K562 (cell line): Measurements from ENCODE around the gene CHEK2. TPM values are rescaled to one million over a fixed set of nuclear protein-coding genes. Genes with fewer than 3 reads are reported as not detected.

ENCODE experiments used
- ATAC-seq: fragments of 200-7000 bp; cut with Tn5 transposase; 3 replicates; pipeline ENCODE4 v1.9.1; 2020; ENCODE audit warnings: moderate library complexity
- BruUV-seq: library from RNA; stranded (reverse); fragments of 400-500 nt; replicated peaks from 2 replicates; lab custom pipeline; 2021; lab: Mats Ljungman, UMichigan
- CTCF ChIA-PET: fragments of 300-600 bp; formaldehyde crosslinking; extraction: SDS; loops from one replicate; lab custom pipeline; 2021; ENCODE audit warnings: low intra/inter-chr PET ratio; lab: Yijun Ruan, JAX
- POLR2A ChIA-PET: fragments of 300-600, 350-650 bp; sonication (Branson Sonifier 250); formaldehyde crosslinking; extraction: SDS; loops from one replicate; lab custom pipeline; 2021; ENCODE audit warnings: antibody characterized with exemption, inconsistent platforms; lab: Yijun Ruan, JAX
- DNase-seq, 4 experiments: peaks; one replicate each; pipeline versions ENCODE4 v3.0.0 to v3.0.0-alpha.2; 2011 to 2018; ENCODE audit warnings: low spot score in 3 of 4, mixed read lengths in 3 of 4; ENCODE audit errors: extremely low read depth in 1 of 4
- FAIRE-seq: peaks from 2 replicates; lab custom pipeline; 2011; peaks lifted over from hg19 to GRCh38; lab: Jason Lieb, UNC
- H2AFZ ChIP-seq: 2 replicates; pipeline ENCODE4 v1.6.0; 2011; ENCODE audit warnings: low read depth, low read length, control low read depth, inconsistent platforms
- H3K27ac ChIP-seq: fragments of 200-600 bp; 3 replicates; pipeline ENCODE4 v1.8.0; 2011; ENCODE audit warnings: low read depth, mild to moderate bottlenecking, control low read depth, inconsistent platforms, low read length, moderate library complexity, mixed read lengths; ENCODE audit errors: extremely low read depth
- H3K27me3 ChIP-seq, 2 experiments: fragments of 300-600 bp in 1 of 2; 2 replicates in 1 of 2; 3 replicates in 1 of 2; pipeline versions ENCODE4 v1.6.0 to v1.8.0; 2011; ENCODE audit warnings: inconsistent platforms in 2 of 2, low read length in 2 of 2, mild to moderate bottlenecking in 1 of 2, mixed read lengths in 1 of 2, moderate library complexity in 1 of 2; ENCODE audit not compliant: control insufficient read depth in 2 of 2, insufficient read depth in 2 of 2
- H3K36me3 ChIP-seq: fragments of 300-600 bp; 3 replicates; pipeline ENCODE4 v1.8.0; 2011; ENCODE audit warnings: mild to moderate bottlenecking, low read length, inconsistent platforms; ENCODE audit not compliant: control insufficient read depth, insufficient read depth
- H3K4me1 ChIP-seq, 2 experiments: fragments of 200-600 bp in 1 of 2; replicated peaks in 1 of 2; 2 replicates in 1 of 2; 3 replicates in 1 of 2; pipeline versions ENCODE4 v1.5.1 to v1.8.0; 2011; ENCODE audit warnings: inconsistent platforms in 2 of 2, low read length in 2 of 2, mild to moderate bottlenecking in 1 of 2, mixed read lengths in 1 of 2, moderate library complexity in 1 of 2; ENCODE audit not compliant: control insufficient read depth in 2 of 2, insufficient read depth in 2 of 2
- H3K4me2 ChIP-seq: 2 replicates; pipeline ENCODE4 v1.6.1; 2011; ENCODE audit warnings: low read length, control low read depth, inconsistent platforms, mixed read lengths; ENCODE audit not compliant: insufficient read depth
- H3K4me3 ChIP-seq: fragments of 200-600 bp; sonication (generic), shearing (Covaris generic); 2 replicates; pipeline ENCODE4 v1.5.1; 2016; ENCODE audit warnings: control low read depth, inconsistent platforms
- H3K79me2 ChIP-seq: fragments of 200-600 bp; 3 replicates; pipeline ENCODE4 v1.8.0; 2011; ENCODE audit warnings: low read length, inconsistent platforms; ENCODE audit not compliant: control insufficient read depth, insufficient read depth
- H3K9ac ChIP-seq, 2 experiments: 2 replicates each; pipeline versions ENCODE4 v1.6.0 to v1.6.1; 2011; ENCODE audit warnings: low read depth in 2 of 2, low read length in 2 of 2, control low read depth in 1 of 2, inconsistent platforms in 1 of 2, mild to moderate bottlenecking in 1 of 2, mixed read lengths in 1 of 2; ENCODE audit not compliant: insufficient read depth in 1 of 2
- H3K9me1 ChIP-seq: one replicate; pipeline ENCODE4 v1.6.0; 2011; ENCODE audit warnings: inconsistent platforms, mild to moderate bottlenecking, low read length, moderate library complexity; ENCODE audit not compliant: control insufficient read depth, insufficient read depth
- H3K9me3 ChIP-seq: replicated peaks from 2 replicates; pipeline ENCODE4 v1.5.1; 2011; ENCODE audit warnings: low read depth, low read length, inconsistent platforms; ENCODE audit not compliant: control insufficient read depth, insufficient read depth
- H4K20me1 ChIP-seq: replicated peaks from 2 replicates; pipeline ENCODE4 v1.6.1; 2011; ENCODE audit warnings: low read length, inconsistent platforms, mixed read lengths; ENCODE audit not compliant: control insufficient read depth, insufficient read depth
- KDM2B ChIP-seq: fragments of 250-450 bp; sonication (Bioruptor Pico); IDR thresholded peaks from 2 replicates; pipeline ENCODE4 v1.8.0; 2021; ENCODE audit warnings: mild to moderate bottlenecking, moderate library complexity
- NCOA1 ChIP-seq: fragments of 450-650 bp; IDR thresholded peaks from 2 replicates; pipeline ENCODE4 v1.6.1; 2016; ENCODE audit warnings: low read depth
- USF1 ChIP-seq: sonication (generic); formaldehyde crosslinking; IDR thresholded peaks from 2 replicates; pipeline ENCODE4 v1.9.0; 2022; ENCODE audit warnings: mild to moderate bottlenecking, missing genetic modification reagents
- ZNF217 ChIP-seq: sonication (generic); formaldehyde crosslinking; IDR thresholded peaks from 2 replicates; pipeline ENCODE4 v1.8.0; 2022; ENCODE audit warnings: mild to moderate bottlenecking, missing genetic modification reagents
- WGBS: fragments of 100-300 bp; shearing (Covaris generic); methylation state at CpG from one replicate; pipeline ENCODE4 v1.1.6; 2016; ENCODE audit warnings: low coverage, mixed read lengths; ENCODE audit not compliant: insufficient coverage; ENCODE audit errors: missing lambda C conversion rate; 5-methylcytosine and 5-hydroxymethylcytosine counted together
- in situ Hi-C: fragments of 300-500 bp; cut with MboI; formaldehyde crosslinking; loops from 4 replicates; pipeline ENCODE4 v1.15.0; 2018; ENCODE audit warnings: inconsistent platforms, mixed read lengths
- intact Hi-C: fragments of 100-400 bp; cut with micrococcal nuclease; formaldehyde crosslinking; loops from 2 replicates; pipeline ENCODE4 v1.14.2; 2022
- polyA plus RNA-seq, 8 experiments: library from polyadenylated mRNA; depleted of rRNA in 4 of 8; stranded (reverse) in 5 of 8; unstranded in 3 of 8; fragments of >200 nt; fragmentation: Nextera tagmentation in 2 of 8; fragmentation: Illumina TruSeq in 1 of 8; extraction: Ambion mirVana in 2 of 8; extraction: Trizol in 1 of 8; gene quantifications; 2 replicates each; pipeline versions ENCODE4 v1.2.1 to v1.2.3, GENCODE V29; 2011 to 2014; ENCODE audit warnings: inconsistent platforms in 1 of 8, missing spikeins in 1 of 8
- total RNA-seq, 7 experiments: library from RNA; depleted of rRNA in 6 of 7; stranded (reverse); fragments of >200 nt in 6 of 7; fragmentation: Illumina TruSeq in 2 of 7; extraction: Trizol in 2 of 7; gene quantifications; 2 replicates each; pipeline versions ENCODE4 v1.2.1 to v1.2.3, GENCODE V29; 2011 to 2021; ENCODE audit warnings: low replicate concordance in 1 of 7
- TF ChIP-seq, protein P1 (sequence below): fragments of 200-400 bp; formaldehyde crosslinking; IDR thresholded peaks from 2 replicates; pipeline ENCODE4 v1.6.1; 2017; ENCODE audit warnings: mild to moderate bottlenecking, low read depth, low read length, moderate library complexity
- TF ChIP-seq, protein P2 (sequence below): fragments of 450-650 bp; IDR thresholded peaks from 2 replicates; pipeline ENCODE4 v1.6.1; 2017; ENCODE audit warnings: antibody characterized with exemption, mild to moderate bottlenecking

CHEK2 gene
- total and polyA plus RNA-seq, 9 of the 15 experiments (the other 6 are each of a cell fraction or from before 2014, with no cell fraction given) = 28.7 to 102 (median 58.0) TPM

- H3K9me1 ChIP-seq = no peaks in the 10 kb centered on the region
- TF ChIP-seq, protein P1, sequence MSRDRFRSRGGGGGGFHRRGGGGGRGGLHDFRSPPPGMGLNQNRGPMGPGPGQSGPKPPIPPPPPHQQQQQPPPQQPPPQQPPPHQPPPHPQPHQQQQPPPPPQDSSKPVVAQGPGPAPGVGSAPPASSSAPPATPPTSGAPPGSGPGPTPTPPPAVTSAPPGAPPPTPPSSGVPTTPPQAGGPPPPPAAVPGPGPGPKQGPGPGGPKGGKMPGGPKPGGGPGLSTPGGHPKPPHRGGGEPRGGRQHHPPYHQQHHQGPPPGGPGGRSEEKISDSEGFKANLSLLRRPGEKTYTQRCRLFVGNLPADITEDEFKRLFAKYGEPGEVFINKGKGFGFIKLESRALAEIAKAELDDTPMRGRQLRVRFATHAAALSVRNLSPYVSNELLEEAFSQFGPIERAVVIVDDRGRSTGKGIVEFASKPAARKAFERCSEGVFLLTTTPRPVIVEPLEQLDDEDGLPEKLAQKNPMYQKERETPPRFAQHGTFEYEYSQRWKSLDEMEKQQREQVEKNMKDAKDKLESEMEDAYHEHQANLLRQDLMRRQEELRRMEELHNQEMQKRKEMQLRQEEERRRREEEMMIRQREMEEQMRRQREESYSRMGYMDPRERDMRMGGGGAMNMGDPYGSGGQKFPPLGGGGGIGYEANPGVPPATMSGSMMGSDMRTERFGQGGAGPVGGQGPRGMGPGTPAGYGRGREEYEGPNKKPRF = no peak
- TF ChIP-seq, all 486 proteins: peak for 0
- Histone ChIP-seq H2AFZ (no peak overlapping the region), H3K27me3 (no peaks in the 10 kb centered on the region), H3K4me3 (no peak overlapping the region), H3K36me3 (peaks cover 27% of the 10 kb centered on the region; the same call in 2 of the 3 replicates), H3K27ac (no peak overlapping the region), H3K9ac (no peak overlapping the region), H3K9me3 (no peaks in the 10 kb centered on the region), H4K20me1 (no peaks in the 10 kb centered on the region), H3K79me2 (no peaks in the 10 kb centered on the region), H3K4me2 (no peak overlapping the region), H3K4me1 (no peaks in the 10 kb centered on the region)
- FAIRE-seq (no peak), DNase-seq (no peak), ATAC-seq (no peak)
- CTCF ChIA-PET = no interaction called here
- in situ Hi-C loops = no loop called here
- intact Hi-C loops = no loop called here
- 92% methylated on average over 6 of the region's 6 CpGs for WGBS
- POLR2A ChIA-PET = interaction anchor here (1.0 kb wide), 1 partner anchor 9 kb away, joined by 3 read pairs; the partner anchor contains the start of genes CHEK2 and HSCB
- BruUV-seq = no TSS peak
Observed at GRCh38 chr22:28750471-28750881, 8.9 kb upstream of the CHEK2 start.

- intact Hi-C loops (no loop called here), in situ Hi-C loops (no loop called here)
- Histone ChIP-seq H3K27ac (no peak overlapping the region), H3K27me3 (no peaks in the 10 kb centered on the region), H3K4me3 (no peak overlapping the region), H3K4me2 (no peak overlapping the region), H3K36me3 (peaks cover 32% of the 10 kb centered on the region; the same call in 2 of the 3 replicates), H3K79me2 (peaks cover 44% of the 10 kb centered on the region), H3K4me1 (peaks cover 4 to 8% of the 10 kb centered on the region in 2 experiments; a peak in 3 of 5 replicates), H2AFZ (no peak overlapping the region), H3K9ac (no peak overlapping the region), H3K9me3 (no peaks in the 10 kb centered on the region), H4K20me1 (no peaks in the 10 kb centered on the region), H3K9me1 (no peaks in the 10 kb centered on the region)
- ChIA-PET CTCF (no interaction called here), POLR2A (interaction anchor here (1.2 kb wide), 1 partner anchor 29 kb away, joined by 5 read pairs; the partner anchor contains the start of gene CCDC117)
- DNase-seq (no peak), ATAC-seq (no peak), FAIRE-seq (no peak)
- no TSS peak for BruUV-seq
- WGBS = 85% methylated on average over 3 of the region's 3 CpGs
- TF ChIP-seq KDM2B (CRISPR knock-in tag) = no peak
- TF ChIP-seq, protein P2, sequence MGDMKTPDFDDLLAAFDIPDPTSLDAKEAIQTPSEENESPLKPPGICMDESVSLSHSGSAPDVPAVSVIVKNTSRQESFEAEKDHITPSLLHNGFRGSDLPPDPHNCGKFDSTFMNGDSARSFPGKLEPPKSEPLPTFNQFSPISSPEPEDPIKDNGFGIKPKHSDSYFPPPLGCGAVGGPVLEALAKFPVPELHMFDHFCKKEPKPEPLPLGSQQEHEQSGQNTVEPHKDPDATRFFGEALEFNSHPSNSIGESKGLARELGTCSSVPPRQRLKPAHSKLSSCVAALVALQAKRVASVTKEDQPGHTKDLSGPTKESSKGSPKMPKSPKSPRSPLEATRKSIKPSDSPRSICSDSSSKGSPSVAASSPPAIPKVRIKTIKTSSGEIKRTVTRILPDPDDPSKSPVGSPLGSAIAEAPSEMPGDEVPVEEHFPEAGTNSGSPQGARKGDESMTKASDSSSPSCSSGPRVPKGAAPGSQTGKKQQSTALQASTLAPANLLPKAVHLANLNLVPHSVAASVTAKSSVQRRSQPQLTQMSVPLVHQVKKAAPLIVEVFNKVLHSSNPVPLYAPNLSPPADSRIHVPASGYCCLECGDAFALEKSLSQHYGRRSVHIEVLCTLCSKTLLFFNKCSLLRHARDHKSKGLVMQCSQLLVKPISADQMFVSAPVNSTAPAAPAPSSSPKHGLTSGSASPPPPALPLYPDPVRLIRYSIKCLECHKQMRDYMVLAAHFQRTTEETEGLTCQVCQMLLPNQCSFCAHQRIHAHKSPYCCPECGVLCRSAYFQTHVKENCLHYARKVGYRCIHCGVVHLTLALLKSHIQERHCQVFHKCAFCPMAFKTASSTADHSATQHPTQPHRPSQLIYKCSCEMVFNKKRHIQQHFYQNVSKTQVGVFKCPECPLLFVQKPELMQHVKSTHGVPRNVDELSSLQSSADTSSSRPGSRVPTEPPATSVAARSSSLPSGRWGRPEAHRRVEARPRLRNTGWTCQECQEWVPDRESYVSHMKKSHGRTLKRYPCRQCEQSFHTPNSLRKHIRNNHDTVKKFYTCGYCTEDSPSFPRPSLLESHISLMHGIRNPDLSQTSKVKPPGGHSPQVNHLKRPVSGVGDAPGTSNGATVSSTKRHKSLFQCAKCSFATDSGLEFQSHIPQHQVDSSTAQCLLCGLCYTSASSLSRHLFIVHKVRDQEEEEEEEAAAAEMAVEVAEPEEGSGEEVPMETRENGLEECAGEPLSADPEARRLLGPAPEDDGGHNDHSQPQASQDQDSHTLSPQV = no peak
- TF ChIP-seq NCOA1 = no peak
- no peak for TF ChIP-seq USF1 (CRISPR knock-in tag)
- TF ChIP-seq ZNF217 = no peak
Observed at GRCh38 chr22:28743852-28744251, 2.2 kb upstream of the CHEK2 start.
